ENCODE measurements around the gene NANOS1.

NANOS1 gene

DNA sequence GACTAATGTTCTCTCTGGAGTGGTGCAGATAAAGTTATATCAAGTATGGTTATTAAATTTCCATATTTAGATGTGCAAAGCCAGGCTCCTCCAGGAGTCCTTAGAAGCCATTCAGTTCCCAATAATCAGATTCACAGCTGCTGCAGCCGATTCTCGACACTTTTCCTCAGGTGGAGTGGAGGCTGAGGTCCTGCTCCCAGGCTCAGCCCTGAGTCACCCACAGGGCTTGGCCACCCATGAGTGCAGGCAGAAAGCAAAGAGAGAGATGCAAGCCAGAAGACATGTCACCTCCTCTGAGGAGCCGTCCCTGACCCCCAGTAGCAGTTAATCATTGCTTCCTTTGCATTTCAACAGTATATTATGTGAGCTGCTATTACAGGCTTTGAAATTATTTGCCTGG is 36.3 kb upstream of the NANOS1 start:
- no peak for TF ChIP-seq CTCF (IDR thresholded peaks at IDR 0.05; ENCODE audit: insufficient read depth, low read length, missing control alignments)
- no peak overlapping the region for H3K4me3 ChIP-seq (ENCODE audit: low read depth, low read length)
- no peak for DNase-seq (ENCODE audit: low read depth, low spot score)
- ChIA-PET POLR2A (no interaction called here), CTCF (interaction anchor here (0.8 kb wide), 1 partner anchor 8 kb away, joined by 3 read pairs; no protein-coding TSS in a partner anchor)

DNA sequence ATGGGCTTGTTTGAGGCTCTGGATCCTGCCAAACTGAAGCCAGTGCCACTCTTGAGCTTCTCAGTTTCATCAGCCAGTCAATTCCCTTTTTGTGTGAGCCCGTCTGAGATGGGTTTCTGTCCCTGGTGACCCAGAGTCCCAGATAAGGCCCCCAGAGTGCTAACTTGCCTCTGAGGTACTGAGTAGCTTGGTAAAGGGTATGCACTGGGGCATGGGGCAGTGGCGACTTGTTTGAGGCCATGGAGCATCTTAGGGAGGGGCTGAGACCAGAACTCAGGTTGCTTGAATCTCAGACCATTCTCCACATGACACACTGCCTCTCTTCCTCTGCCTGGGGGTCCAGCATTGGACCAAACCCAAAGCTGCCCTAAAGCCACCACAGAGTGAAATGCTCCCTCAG is 35.2 kb upstream of the NANOS1 start:
- no peak for TF ChIP-seq CTCF (IDR thresholded peaks at IDR 0.05; ENCODE audit: insufficient read depth, low read length, missing control alignments)
- CTCF ChIA-PET: no interaction called here
- no peak overlapping the region for H3K4me3 ChIP-seq (ENCODE audit: low read depth, low read length)
- no peak for DNase-seq (ENCODE audit: low read depth, low spot score)
- POLR2A ChIA-PET: no interaction called here

DNA sequence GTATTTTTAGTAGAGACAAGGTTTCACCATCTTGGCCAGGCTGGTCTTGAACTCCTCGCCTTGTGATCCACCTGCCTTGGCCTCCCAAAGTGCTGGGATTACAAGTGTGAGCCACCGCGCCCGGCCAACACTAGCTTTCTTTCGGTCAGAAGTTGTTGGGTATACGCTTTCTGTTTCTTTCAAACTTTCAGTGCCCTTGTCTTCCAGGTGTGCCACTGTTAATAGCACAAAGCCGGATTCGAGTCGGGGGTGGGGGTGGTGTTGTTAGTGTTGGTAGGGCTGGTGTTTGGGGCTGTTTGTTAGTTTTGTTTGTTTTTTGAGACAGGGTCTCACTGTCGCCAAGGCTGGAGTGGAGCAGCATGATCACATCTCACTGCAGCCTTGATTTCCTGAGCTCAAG is 33.8 kb upstream of the NANOS1 start:
- H3K4me3 ChIP-seq (ENCODE audit: low read depth, low read length): no peak overlapping the region
- no peak for DNase-seq (ENCODE audit: low read depth, low spot score)
- ChIA-PET CTCF (no interaction called here), POLR2A (no interaction called here)
- no peak for TF ChIP-seq CTCF (IDR thresholded peaks at IDR 0.05; ENCODE audit: insufficient read depth, low read length, missing control alignments)

DNA sequence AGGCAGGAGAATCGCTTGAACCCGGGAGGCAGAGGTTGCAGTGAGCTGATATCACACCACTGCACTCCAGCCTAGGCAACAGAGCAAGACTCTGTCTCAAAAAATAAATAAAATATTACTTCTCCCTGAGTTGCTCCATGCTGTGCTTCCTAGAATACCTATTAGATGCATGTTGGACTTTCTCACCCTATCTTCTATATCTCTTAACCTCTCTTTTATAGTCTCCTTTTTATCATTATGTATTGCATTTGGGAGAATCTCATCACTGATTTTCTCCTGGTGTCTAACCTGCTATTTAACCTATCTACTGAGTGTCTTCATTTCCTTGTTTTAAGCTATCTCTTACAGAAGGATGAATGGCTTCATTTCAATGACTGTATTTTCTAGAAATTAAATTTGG is 32.1 kb upstream of the NANOS1 start:
- no peak overlapping the region for H3K4me3 ChIP-seq (ENCODE audit: low read depth, low read length)
- DNase-seq (ENCODE audit: low read depth, low spot score): no peak
- TF ChIP-seq CTCF (IDR thresholded peaks at IDR 0.05; ENCODE audit: insufficient read depth, low read length, missing control alignments): no peak
- CTCF ChIA-PET: no interaction called here
- POLR2A ChIA-PET: no interaction called here

DNA sequence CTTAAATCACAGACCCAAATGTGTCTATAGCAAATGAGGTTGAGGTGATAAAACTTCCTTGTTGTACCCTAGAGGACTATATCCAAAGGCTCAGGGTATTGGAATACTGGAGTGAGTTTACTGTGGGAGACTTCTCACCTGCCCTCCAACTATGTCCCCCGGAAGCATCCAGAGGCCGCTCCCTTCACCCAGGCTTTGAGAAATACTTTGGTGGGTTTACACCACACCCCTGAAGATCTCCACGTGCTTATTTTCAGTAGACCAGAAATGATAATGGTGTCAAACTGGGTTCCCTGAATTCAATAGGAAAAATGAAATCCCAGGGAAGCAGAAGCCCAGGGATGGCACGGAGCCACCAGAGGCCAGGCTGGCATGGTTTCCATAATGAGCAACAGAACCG is 31.3 kb upstream of the NANOS1 start:
- H3K4me3 ChIP-seq (ENCODE audit: low read depth, low read length): no peak overlapping the region
- CTCF ChIA-PET: no interaction called here
- POLR2A ChIA-PET: no interaction called here
- TF ChIP-seq CTCF (IDR thresholded peaks at IDR 0.05; ENCODE audit: insufficient read depth, low read length, missing control alignments): no peak
- DNase-seq (ENCODE audit: low read depth, low spot score): no peak

GRCh38 chr10:119001717-119002500 is 27.6 kb upstream of the NANOS1 start:
- DNase-seq (ENCODE audit: low read depth, low spot score): no peak
- TF ChIP-seq CTCF (IDR thresholded peaks at IDR 0.05; ENCODE audit: insufficient read depth, low read length, missing control alignments): no peak
- ChIA-PET POLR2A (no interaction called here), CTCF (interaction anchor here (1.4 kb wide), 1 partner anchor 21 kb away, joined by 4 read pairs; no protein-coding TSS in a partner anchor)
- no peak overlapping the region for H3K4me3 ChIP-seq (ENCODE audit: low read depth, low read length)

Data from AG04449 (cell line).